ENCODE data around the gene KTN1.

GRCh38 chr14:55718551-55718950, 138.5 kb downstream of the KTN1 start:
- TF ChIP-seq CTCF (IDR thresholded peaks at IDR 0.05) (no peak), POLR2A (IDR thresholded peaks at IDR 0.05) (no peak)
